ENCODE measurements around the gene ASTN1. TPM values are rescaled to one million over a fixed set of nuclear protein-coding genes. Genes with fewer than 3 reads are reported as not detected.

Gene ASTN1
- total and polyA plus RNA-seq, 11 donors = 0.15 to 3.6 (median 0.44) TPM

- H3K36me3 ChIP-seq = no peaks in the 10 kb centered on the region
- H3K4me1 ChIP-seq = no peaks in the 10 kb centered on the region
- WGBS, 4 donors = 69 to 87% (median 74%) methylated on average over 5 of the region's 5 CpGs
- DNase-seq (no peak), ATAC-seq (peak in 1 of 4 donors; percentile 22)
- H3K27me3 ChIP-seq = peaks cover 0 to 10% (median 0%) of the 10 kb centered on the region in 9 donors
- intact Hi-C loops (cut with DNase I) = no loop called here
- H3K27ac ChIP-seq = no peak overlapping the region
- TF ChIP-seq, protein P1, sequence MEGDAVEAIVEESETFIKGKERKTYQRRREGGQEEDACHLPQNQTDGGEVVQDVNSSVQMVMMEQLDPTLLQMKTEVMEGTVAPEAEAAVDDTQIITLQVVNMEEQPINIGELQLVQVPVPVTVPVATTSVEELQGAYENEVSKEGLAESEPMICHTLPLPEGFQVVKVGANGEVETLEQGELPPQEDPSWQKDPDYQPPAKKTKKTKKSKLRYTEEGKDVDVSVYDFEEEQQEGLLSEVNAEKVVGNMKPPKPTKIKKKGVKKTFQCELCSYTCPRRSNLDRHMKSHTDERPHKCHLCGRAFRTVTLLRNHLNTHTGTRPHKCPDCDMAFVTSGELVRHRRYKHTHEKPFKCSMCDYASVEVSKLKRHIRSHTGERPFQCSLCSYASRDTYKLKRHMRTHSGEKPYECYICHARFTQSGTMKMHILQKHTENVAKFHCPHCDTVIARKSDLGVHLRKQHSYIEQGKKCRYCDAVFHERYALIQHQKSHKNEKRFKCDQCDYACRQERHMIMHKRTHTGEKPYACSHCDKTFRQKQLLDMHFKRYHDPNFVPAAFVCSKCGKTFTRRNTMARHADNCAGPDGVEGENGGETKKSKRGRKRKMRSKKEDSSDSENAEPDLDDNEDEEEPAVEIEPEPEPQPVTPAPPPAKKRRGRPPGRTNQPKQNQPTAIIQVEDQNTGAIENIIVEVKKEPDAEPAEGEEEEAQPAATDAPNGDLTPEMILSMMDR (IDR thresholded peaks at IDR 0.05) = no peak
- no peak for TF ChIP-seq POLR2A (IDR thresholded peaks at IDR 0.05)
- H3K4me3 ChIP-seq = no peak overlapping the region
- H3K9me3 ChIP-seq = no peaks in the 10 kb centered on the region
Observed at GRCh38 chr1:176998183-176998795, 166.2 kb downstream of the ASTN1 start.

- H3K27ac ChIP-seq = no peak overlapping the region
- no peak for ATAC-seq
- peaks cover 0 to 6% (median 0%) of the 10 kb centered on the region in 9 donors for H3K27me3 ChIP-seq
- 53 to 63% (median 61%) methylated on average over 4 of the region's 4 CpGs for WGBS, 4 donors
- DNase-seq = no peak
- intact Hi-C loops (cut with DNase I) = no loop called here
- H3K36me3 ChIP-seq = no peaks in the 10 kb centered on the region
- no peak overlapping the region for H3K4me3 ChIP-seq
- H3K4me1 ChIP-seq = no peaks in the 10 kb centered on the region
- no peaks in the 10 kb centered on the region for H3K9me3 ChIP-seq
- TF ChIP-seq, protein P1 (IDR thresholded peaks at IDR 0.05) = no peak
Observed at GRCh38 chr1:176996456-176997090, 167.9 kb downstream of the ASTN1 start.

- DNase-seq = no peak
- TF ChIP-seq POLR2A (IDR thresholded peaks at IDR 0.05) = no peak
- TF ChIP-seq, protein P1 (IDR thresholded peaks at IDR 0.05) = no peak
- peaks cover 0 to 6% (median 0%) of the 10 kb centered on the region in 9 donors for H3K27me3 ChIP-seq
- H3K4me1 ChIP-seq = peaks cover 0 to 5% (median 0%) of the 10 kb centered on the region in 12 donors
- intact Hi-C loops (cut with DNase I) = no loop called here
- H3K36me3 ChIP-seq = no peaks in the 10 kb centered on the region
- no peaks in the 10 kb centered on the region for H3K9me3 ChIP-seq
- no peak for ATAC-seq
- WGBS, 4 donors = 73 to 90% (median 81%) methylated on average over 3 of the region's 3 CpGs
- no peak overlapping the region for H3K4me3 ChIP-seq
- no peak overlapping the region for H3K27ac ChIP-seq
Observed at GRCh38 chr1:176994931-176995596, 169.4 kb downstream of the ASTN1 start.

- H3K9me3 ChIP-seq = no peaks in the 10 kb centered on the region
- intact Hi-C loops (cut with DNase I) = no loop called here
- WGBS, 4 donors = 85 to 90% (median 89%) methylated on average over 3 of the region's 3 CpGs
- ATAC-seq = no peak
- peaks cover 0 to 6% (median 0%) of the 10 kb centered on the region in 9 donors for H3K27me3 ChIP-seq
- no peak overlapping the region for H3K27ac ChIP-seq
- no peak overlapping the region for H3K4me3 ChIP-seq
- no peak for TF ChIP-seq POLR2A (IDR thresholded peaks at IDR 0.05)
- TF ChIP-seq, protein P1 (IDR thresholded peaks at IDR 0.05) = no peak
- DNase-seq = no peak
- no peaks in the 10 kb centered on the region for H3K36me3 ChIP-seq
- H3K4me1 ChIP-seq = peaks cover 0 to 5% (median 0%) of the 10 kb centered on the region in 12 donors
Observed at GRCh38 chr1:176993587-176993986, 170.9 kb downstream of the ASTN1 start.

Data from heart left ventricle (tissue), 16 donors.